SU-DHL-6 (cell line): Measurements from ENCODE around the gene TARS3.

Experiments
- H2AFZ ChIP-seq: fragments of 200-600 bp; sonication (generic); 2 replicates; pipeline ENCODE4 v1.6.1; 2014; ENCODE audit warnings: low read depth, mild to moderate bottlenecking, moderate library complexity, mixed read lengths, antibody characterized with exemption, low read length; ENCODE audit not compliant: severe bottlenecking
- H3F3A ChIP-seq: fragments of 200-600 bp; shearing (Covaris generic); 2 replicates; pipeline ENCODE4 v1.6.0; 2016; ENCODE audit warnings: antibody characterized with exemption, mild to moderate bottlenecking; ENCODE audit not compliant: insufficient read depth
- H3K27ac ChIP-seq: fragments of 200-600 bp; sonication (generic); 2 replicates; pipeline ENCODE4 v1.5.1; 2016; ENCODE audit warnings: low read depth, mild to moderate bottlenecking, low read length, moderate library complexity, mixed read lengths
- H3K27me3 ChIP-seq: fragments of 200-600 bp; sonication (generic), shearing (Covaris generic); 2 replicates; pipeline ENCODE4 v1.6.0; 2014; ENCODE audit warnings: mild to moderate bottlenecking, low read length
- H3K36me3 ChIP-seq: fragments of 200-600 bp; sonication (generic); 2 replicates; pipeline ENCODE4 v1.6.1; 2014; ENCODE audit warnings: mild to moderate bottlenecking, low read length, mixed read lengths
- H3K4me2 ChIP-seq: fragments of 300-600, 200-600 bp; shearing (Covaris generic), sonication (generic); 2 replicates; pipeline ENCODE4 v1.6.0; 2014; ENCODE audit warnings: low read length, low read depth, mild to moderate bottlenecking; ENCODE audit not compliant: poor library complexity, severe bottlenecking
- H3K4me3 ChIP-seq: fragments of 200-600 bp; sonication (generic); 2 replicates; pipeline ENCODE4 v1.5.1; 2014; ENCODE audit warnings: antibody characterized with exemption, low read length, mild to moderate bottlenecking, mixed read lengths; ENCODE audit not compliant: insufficient read depth, poor library complexity, severe bottlenecking
- H3K79me2 ChIP-seq: fragments of 200-600 bp; sonication (generic); 2 replicates; pipeline ENCODE4 v1.6.1; 2014; ENCODE audit warnings: mild to moderate bottlenecking, low read length, moderate library complexity; ENCODE audit not compliant: insufficient read depth
- H3K9ac ChIP-seq: fragments of 200-600 bp; sonication (generic); 2 replicates; pipeline ENCODE4 v1.7.0; 2014; ENCODE audit warnings: mild to moderate bottlenecking, low read length
- H3K9me2 ChIP-seq: fragments of 200-600 bp; sonication (generic); replicated peaks from 2 replicates; pipeline ENCODE4 v1.6.1; 2014; ENCODE audit warnings: low read length; ENCODE audit not compliant: insufficient read depth
- H3K9me3 ChIP-seq: fragments of 200-600 bp; sonication (generic); 2 replicates; pipeline ENCODE4 v1.6.1; 2014; ENCODE audit warnings: low read length, mixed read lengths; ENCODE audit not compliant: insufficient read depth
- H4K20me1 ChIP-seq: fragments of 200-600 bp; sonication (generic); 2 replicates; pipeline ENCODE4 v1.6.1; 2014; ENCODE audit warnings: low read depth, mild to moderate bottlenecking, antibody characterized with exemption, low read length, moderate library complexity, mixed read lengths
- CTCF ChIP-seq: fragments of 200-600 bp; sonication (generic); IDR thresholded peaks from one replicate; pipeline ENCODE4 v1.5.1; 2017; ENCODE audit warnings: antibody characterized with exemption, mild to moderate bottlenecking, low read length, moderate library complexity; ENCODE audit not compliant: insufficient read depth, poor library complexity, severe bottlenecking
- EZH2phosphoT487 ChIP-seq: fragments of 200-600 bp; sonication (generic), shearing (Covaris generic); conservative IDR thresholded peaks from 2 replicates; pipeline ENCODE4 v1.6.1; 2018; ENCODE audit warnings: mild to moderate bottlenecking, antibody characterized with exemption, low read length, moderate library complexity, mixed read lengths

TARS3 gene

GRCh38 chr15:101642361-101642760 lies 81.9 kb downstream of the TARS3 start:
- H3K4me2 ChIP-seq: no peak overlapping the region
- H3K9me3 ChIP-seq: no peaks in the 10 kb centered on the region
- H3K4me3 ChIP-seq: no peak overlapping the region
- H2AFZ ChIP-seq: no peak overlapping the region
- H4K20me1 ChIP-seq: peaks cover 4% of the 10 kb centered on the region; the same call in 1 of the 2 replicates
- H3K79me2 ChIP-seq: peaks cover 4% of the 10 kb centered on the region; the same call in 1 of the 2 replicates
- no peaks in the 10 kb centered on the region for H3K9me2 ChIP-seq
- H3K36me3 ChIP-seq: peaks cover 29% of the 10 kb centered on the region; the same call in 1 of the 2 replicates
- peaks cover 13% of the 10 kb centered on the region; the same call in 1 of the 2 replicates for H3F3A ChIP-seq
- H3K9ac ChIP-seq: no peak overlapping the region
- no peaks in the 10 kb centered on the region for H3K27me3 ChIP-seq
- no peak overlapping the region for H3K27ac ChIP-seq
- TF ChIP-seq EZH2phosphoT487 (no peak), CTCF (no peak)

- H3K9me3 ChIP-seq: no peaks in the 10 kb centered on the region
- peaks cover 13% of the 10 kb centered on the region; the same call in 1 of the 2 replicates for H3F3A ChIP-seq
- no peak overlapping the region for H3K4me2 ChIP-seq
- H3K9ac ChIP-seq: no peak overlapping the region
- peaks cover 24% of the 10 kb centered on the region; the same call in 1 of the 2 replicates for H3K36me3 ChIP-seq
- H3K27me3 ChIP-seq: no peaks in the 10 kb centered on the region
- H3K27ac ChIP-seq: peak overlapping the region; percentile 18
- H2AFZ ChIP-seq: no peak overlapping the region
- TF ChIP-seq EZH2phosphoT487: no peak
- TF ChIP-seq CTCF: no peak
- peaks cover 4% of the 10 kb centered on the region; the same call in 1 of the 2 replicates for H4K20me1 ChIP-seq
- no peak overlapping the region for H3K4me3 ChIP-seq
- no peaks in the 10 kb centered on the region for H3K9me2 ChIP-seq
- peaks cover 4% of the 10 kb centered on the region; the same call in 1 of the 2 replicates for H3K79me2 ChIP-seq
These were observed 82.4 kb downstream of the TARS3 start for GRCh38 chr15:101641894-101642293.

- Histone ChIP-seq H3K4me3 (no peak overlapping the region), H3K36me3 (peaks cover 18% of the 10 kb centered on the region; the same call in 1 of the 2 replicates)
These were observed 83.0 kb downstream of the TARS3 start for GRCh38 chr15:101641129-101641764.

More at GRCh38 chr15:101641129-101641764, 83.0 kb downstream of the TARS3 start:
- Histone ChIP-seq H4K20me1 (peaks cover 4% of the 10 kb centered on the region; the same call in 1 of the 2 replicates), H3F3A (peaks cover 13% of the 10 kb centered on the region; the same call in 1 of the 2 replicates), H3K9ac (no peak overlapping the region), H3K9me2 (no peaks in the 10 kb centered on the region), H3K9me3 (no peaks in the 10 kb centered on the region), H2AFZ (no peak overlapping the region), H3K27me3 (no peaks in the 10 kb centered on the region), H3K27ac (peak overlapping the region; percentile 18; the same call in 1 of the 2 replicates), H3K79me2 (no peaks in the 10 kb centered on the region; the same call in 1 of the 2 replicates), H3K4me2 (no peak overlapping the region)
- TF ChIP-seq EZH2phosphoT487 (no peak), CTCF (peak; percentile 96)
